GM19035 (cell line): ENCODE results near the gene CTSL.
"Not testable (repeated sequence)": the region's sequence is repeated elsewhere in the genome, so short reads cannot be mapped to it uniquely, and the experiment has no call there.

Experiments used
- ATAC-seq: cut with Tn5 transposase; IDR thresholded peaks from one replicate; pipeline ENCODE4 v1.9.1; 2021; ENCODE audit not compliant: unreplicated experiment

Gene CTSL

DNA sequence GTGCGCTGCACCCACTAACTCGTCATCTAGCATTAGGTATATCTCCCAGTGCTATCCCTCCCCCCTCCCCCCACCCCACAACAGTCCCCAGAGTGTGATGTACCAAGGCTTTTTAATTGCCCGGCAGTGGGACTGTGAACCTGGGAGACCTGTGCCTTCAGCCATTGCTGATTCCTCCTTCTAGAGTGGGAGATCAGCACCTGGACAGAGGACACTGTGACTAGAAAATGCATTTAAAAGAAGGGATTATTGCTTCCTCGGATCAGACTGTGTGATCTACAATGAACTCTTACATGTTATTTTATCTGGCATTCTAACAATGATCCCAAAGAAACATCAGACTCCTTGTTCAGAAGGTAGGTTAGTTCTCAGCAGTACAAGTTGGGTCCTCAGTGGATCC, 25.9 kb downstream of the CTSL start:
- ATAC-seq = no peak

DNA sequence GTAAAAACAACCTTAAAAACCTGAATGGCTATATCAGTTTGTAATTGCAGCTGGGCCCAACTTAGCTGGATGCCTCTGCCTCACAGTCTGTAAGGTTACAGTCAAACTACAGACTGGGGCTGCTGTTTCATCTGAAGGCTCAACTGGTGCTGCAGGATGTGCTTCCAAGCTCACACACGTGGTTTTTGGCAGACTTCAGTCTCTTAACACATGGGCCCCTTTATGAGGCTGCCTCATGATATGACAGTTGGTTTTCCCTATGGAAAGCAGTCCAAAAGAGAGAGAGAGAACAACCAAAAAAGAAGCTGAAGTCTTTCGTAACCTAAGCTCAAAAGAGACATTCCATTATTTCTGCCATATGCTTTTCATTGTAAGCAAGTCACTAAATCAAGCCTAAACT, 27.4 kb downstream of the CTSL start:
- ATAC-seq = no peak

DNA sequence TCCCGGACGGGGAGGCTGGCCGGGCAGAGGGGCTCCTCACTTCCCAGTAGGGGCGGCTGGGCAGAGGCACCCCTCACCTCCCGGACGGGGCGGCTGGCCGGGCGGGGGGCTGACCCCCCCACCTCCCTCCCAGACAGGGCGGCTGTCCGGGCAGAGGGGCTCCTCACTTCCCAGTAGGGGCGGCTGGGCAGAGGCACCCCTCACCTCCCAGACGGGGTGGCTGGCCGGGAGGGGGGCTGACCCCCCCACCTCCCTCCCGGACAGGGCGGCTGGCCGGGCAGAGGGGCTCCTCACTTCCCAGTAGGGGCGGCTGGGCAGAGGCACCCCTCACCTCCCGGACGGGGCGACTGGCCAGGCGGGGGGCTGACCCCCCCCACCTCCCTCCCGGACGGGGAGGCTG, 32.4 kb downstream of the CTSL start:
- ATAC-seq = not testable (repeated sequence)

- ATAC-seq = not testable (repeated sequence)
Observed at GRCh38 chr9:87759980-87760379, 34.1 kb downstream of the CTSL start.

DNA sequence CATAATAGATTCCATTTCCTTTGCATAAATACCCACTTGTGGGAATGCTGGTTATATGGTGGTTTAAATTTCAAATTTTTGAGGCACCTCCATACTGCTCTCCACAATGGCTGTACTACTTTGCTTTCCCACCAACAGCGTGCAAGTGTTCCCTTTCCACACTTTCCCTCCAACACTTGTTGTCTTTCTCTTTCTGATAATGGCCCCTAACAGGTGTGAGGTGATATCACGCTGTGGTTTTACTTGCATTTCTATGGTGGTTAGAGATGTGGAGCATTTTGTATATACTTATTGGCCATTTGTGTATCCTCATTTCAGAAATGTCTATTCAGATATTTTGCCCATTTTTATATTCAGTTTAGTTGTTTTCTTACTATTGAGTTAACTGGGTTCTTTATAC, 34.6 kb downstream of the CTSL start:
- no peak for ATAC-seq

DNA sequence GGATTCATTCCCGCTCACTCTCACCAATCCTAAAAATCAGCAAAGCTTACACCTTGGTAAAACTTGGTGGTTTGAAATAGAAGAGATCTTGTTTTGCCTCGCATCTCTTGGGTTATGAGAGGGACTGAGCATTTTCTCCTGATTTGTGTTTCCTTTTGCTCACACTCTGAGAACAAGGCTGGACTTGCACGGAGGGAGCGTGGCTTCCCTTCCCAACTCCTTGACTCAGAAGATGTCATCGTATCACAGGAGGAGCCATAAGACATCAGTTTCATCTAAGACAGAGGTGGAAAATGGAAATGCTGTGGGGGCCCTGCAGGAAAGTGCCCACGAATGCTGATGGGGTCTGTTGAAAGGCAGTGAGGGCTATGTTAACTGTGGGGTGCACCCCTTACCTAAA, 37.4 kb downstream of the CTSL start:
- ATAC-seq = no peak

DNA sequence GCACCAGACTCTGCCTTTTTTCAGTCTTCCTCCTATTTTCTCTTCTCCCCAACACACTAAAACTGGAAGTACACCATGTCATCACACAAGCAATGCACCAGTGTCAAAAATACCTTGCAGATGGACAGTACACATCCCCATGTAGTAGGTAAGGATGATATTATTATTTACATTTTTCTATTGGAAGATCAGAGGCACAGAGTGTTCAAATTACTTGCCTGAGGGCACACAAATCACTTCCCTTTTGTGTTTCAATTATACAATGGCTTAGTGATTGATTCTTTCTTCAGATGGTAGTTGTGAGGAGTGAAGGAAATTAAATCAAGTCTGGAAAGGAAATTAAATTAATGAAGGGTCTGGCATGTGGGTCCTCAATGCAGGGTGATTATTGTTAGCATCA, 39.6 kb downstream of the CTSL start:
- no peak for ATAC-seq

DNA sequence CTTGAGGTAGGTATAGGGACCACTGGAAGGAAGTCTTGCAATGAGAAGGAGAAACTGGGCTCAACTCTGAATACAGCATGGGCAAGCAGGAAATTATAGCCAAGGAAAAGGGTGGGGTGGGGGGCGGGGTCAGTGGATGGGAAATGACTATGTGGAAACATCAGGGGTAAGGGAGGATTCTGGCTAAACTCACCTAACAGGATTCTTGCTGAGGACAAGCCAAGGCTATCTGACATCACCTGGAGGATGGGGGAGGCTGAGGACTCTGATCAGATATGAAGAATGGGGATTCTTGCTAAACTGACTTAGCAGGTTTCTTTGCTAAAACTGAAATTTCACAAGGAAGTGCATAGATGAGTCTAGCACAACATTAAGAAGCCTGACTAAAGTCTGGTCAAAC, 40.8 kb downstream of the CTSL start:
- ATAC-seq = no peak

DNA sequence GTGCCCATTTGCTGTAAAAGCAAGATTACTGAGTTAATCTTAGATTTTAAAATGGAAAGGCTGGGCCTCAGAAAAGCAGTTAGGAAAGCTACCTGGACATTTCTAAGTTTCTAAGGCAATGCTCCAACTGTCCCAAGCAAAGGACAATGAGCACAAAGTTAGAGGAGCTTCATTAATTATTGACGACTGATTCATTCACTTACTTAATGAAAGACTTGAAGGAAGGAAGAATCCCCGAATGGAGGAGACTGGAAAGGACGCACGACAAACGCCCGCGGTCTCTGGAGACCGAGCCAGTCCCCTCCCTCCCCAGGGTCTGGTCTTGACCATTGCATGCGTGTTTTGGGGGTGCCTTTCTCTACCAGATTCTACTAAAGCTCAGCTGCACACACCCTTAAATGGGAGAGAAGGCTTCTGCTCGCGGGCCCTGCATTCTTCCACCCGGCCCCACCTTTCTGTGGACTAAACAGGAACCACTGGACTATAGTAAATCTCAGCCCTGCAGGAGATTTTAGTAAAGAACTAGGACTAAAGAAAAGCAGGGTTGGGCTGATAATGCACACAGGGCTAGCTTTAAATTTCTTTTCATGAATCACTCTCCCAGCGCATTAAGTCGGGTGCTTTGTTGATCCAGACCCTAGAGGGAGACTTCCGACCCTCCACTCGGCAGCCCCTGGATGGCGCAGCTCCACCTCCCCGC, 44.8 kb downstream of the CTSL start:
- no peak for ATAC-seq

- ATAC-seq = no peak
Observed at GRCh38 chr9:87771316-87772006, 45.5 kb downstream of the CTSL start.

DNA sequence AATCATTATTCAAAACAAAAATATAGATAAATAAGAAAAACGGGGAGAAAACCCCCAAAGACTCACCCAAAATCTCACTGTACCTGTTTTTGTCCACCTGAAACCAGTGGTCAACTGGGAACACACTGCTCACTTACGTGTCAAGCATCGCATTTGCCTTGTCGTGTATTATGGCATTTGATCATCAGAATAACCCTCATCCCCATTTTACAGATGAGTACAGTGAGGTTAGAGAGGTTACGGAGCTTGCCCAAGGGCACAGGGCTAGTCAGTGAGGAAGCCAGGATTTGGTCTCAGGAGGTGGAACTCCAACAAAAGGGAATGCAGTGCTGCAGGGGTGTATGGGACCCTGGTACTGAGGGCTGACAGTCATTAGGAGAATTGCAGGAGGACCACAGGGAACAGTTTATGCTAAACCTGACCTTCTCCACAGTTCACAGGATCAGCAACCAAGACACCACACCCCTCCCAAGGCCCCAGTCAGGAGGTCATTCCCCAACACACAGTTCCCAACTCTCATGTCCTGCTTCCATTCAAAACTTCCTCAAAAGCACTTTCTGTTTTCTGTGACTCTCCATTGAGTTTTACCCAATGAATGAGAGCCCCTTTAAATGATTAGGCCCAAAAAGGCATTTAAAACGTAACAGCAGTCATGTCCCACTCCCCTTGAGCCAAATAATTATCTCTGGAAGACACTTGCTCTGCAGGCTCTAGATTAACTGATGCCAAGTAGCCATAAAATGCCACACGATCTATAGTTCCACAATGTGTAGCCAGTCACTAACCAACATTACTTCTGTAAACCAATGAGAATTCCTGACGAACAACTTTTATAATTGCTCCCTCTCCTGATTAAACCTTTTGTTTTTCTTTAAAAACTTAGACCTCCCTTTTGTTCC, 50.8 kb downstream of the CTSL start:
- no peak for ATAC-seq

GRCh38 chr9:87778996-87779395, 53.1 kb downstream of the CTSL start:
- ATAC-seq = no peak
